Panc1 (cell line): Measurements from ENCODE around the gene FCHSD2. TPM values are rescaled to one million over a fixed set of nuclear protein-coding genes. Genes with fewer than 3 reads are reported as not detected.

ENCODE experiments used
- ATAC-seq: fragments of 200-7000 bp; cut with Tn5 transposase; 2 replicates; pipeline ENCODE4 v1.9.1; 2020; ENCODE audit warnings: mild to moderate bottlenecking, moderate library complexity
- BruUV-seq: library from RNA; stranded (reverse); fragments of 400-500 nt; replicated peaks from 2 replicates; lab custom pipeline; 2021; lab: Mats Ljungman, UMichigan
- CTCF ChIA-PET: fragments of 300-600 bp; sonication (Branson Sonifier 250); formaldehyde crosslinking; loops from one replicate; lab custom pipeline; 2022; ENCODE audit warnings: antibody characterized with exemption; lab: Charles Lee
- POLR2A ChIA-PET: fragments of 300-600 bp; sonication (Branson Sonifier 250); formaldehyde crosslinking; loops from one replicate; lab custom pipeline; 2022; ENCODE audit warnings: antibody characterized with exemption; lab: Charles Lee
- DNase-seq: peaks from one replicate; pipeline ENCODE4 v3.0.0-alpha.2; 2010; ENCODE audit warnings: low read depth, low spot score
- H3K27ac ChIP-seq: 2 replicates; pipeline ENCODE4 v1.5.1; 2011; ENCODE audit warnings: mild to moderate bottlenecking, low read length, inconsistent platforms
- H3K27me3 ChIP-seq: fragments of 200-500 bp; sonication (Bioruptor generic); 2 replicates; pipeline ENCODE4 v1.6.0; 2014; ENCODE audit warnings: low read length, inconsistent platforms; ENCODE audit not compliant: control insufficient read depth, insufficient read depth
- H3K36me3 ChIP-seq: fragments of 200-500 bp; sonication (Bioruptor generic); 2 replicates; pipeline ENCODE4 v1.5.1; 2014; ENCODE audit warnings: inconsistent platforms, mild to moderate bottlenecking, low read length, moderate library complexity; ENCODE audit not compliant: control insufficient read depth, insufficient read depth
- H3K4me1 ChIP-seq: 2 replicates; pipeline ENCODE4 v1.5.1; 2011; ENCODE audit warnings: inconsistent platforms, mild to moderate bottlenecking, low read length, moderate library complexity; ENCODE audit not compliant: control insufficient read depth, insufficient read depth
- H3K4me3 ChIP-seq, 2 experiments: 2 replicates each; pipeline ENCODE4 v1.5.1; 2011 to 2012; ENCODE audit warnings: low read depth in 2 of 2, low read length in 2 of 2, mild to moderate bottlenecking in 2 of 2, inconsistent platforms in 1 of 2, moderate library complexity in 1 of 2
- H3K9me3 ChIP-seq: fragments of 200-500 bp; sonication (Bioruptor generic); 2 replicates; pipeline ENCODE4 v1.5.1; 2014; ENCODE audit warnings: low read depth, mild to moderate bottlenecking, inconsistent platforms, low read length, moderate library complexity; ENCODE audit not compliant: control insufficient read depth, insufficient read depth
- POLR2AphosphoS5 ChIP-seq: IDR thresholded peaks from 2 replicates; pipeline ENCODE4 v1.6.1; 2012; ENCODE audit warnings: mild to moderate bottlenecking, low read depth, low read length, moderate library complexity
- SIN3A ChIP-seq: IDR thresholded peaks from 2 replicates; pipeline ENCODE4 v1.6.1; 2012; ENCODE audit warnings: low read depth, mild to moderate bottlenecking, low read length, moderate library complexity, borderline replicate concordance; ENCODE audit not compliant: insufficient read depth
- TCF7L2 ChIP-seq: IDR thresholded peaks from 2 replicates; pipeline ENCODE4 v1.6.1; 2011; ENCODE audit warnings: mild to moderate bottlenecking, low read depth, low read length, inconsistent platforms
- in situ Hi-C: cut with HindIII; loops from 2 replicates; pipeline ENCODE4 v1.10.0; 2016; ENCODE audit warnings: low sequenced_read_pairs, low pct_unique_long_range_greater_than_20kb
- intact Hi-C: fragments of 100-400 bp; cut with micrococcal nuclease; formaldehyde crosslinking; loops from one replicate; pipeline ENCODE4 v1.10.0; 2022; ENCODE audit not compliant: unreplicated experiment
- total RNA-seq: library from RNA; stranded (reverse); gene quantifications from one replicate; pipeline ENCODE4 v1.2.1, GENCODE V29; 2021; ENCODE audit not compliant: unreplicated experiment
- TF ChIP-seq, protein P1 (sequence below), 2 experiments: IDR thresholded peaks; 2 replicates each; pipeline ENCODE4 v1.6.1; 2011 to 2012; ENCODE audit warnings: low read depth in 2 of 2, control low read depth in 1 of 2, low read length in 1 of 2, mild to moderate bottlenecking in 1 of 2, moderate library complexity in 1 of 2; ENCODE audit not compliant: insufficient read depth in 1 of 2
- TF ChIP-seq, protein P2 (sequence below): fragments of 450-650 bp; IDR thresholded peaks from 2 replicates; pipeline ENCODE4 v1.5.1; 2017; ENCODE audit warnings: mild to moderate bottlenecking

The FCHSD2 gene
- total RNA-seq, 1 experiment from 2014 or later: 31.8 TPM

DNA sequence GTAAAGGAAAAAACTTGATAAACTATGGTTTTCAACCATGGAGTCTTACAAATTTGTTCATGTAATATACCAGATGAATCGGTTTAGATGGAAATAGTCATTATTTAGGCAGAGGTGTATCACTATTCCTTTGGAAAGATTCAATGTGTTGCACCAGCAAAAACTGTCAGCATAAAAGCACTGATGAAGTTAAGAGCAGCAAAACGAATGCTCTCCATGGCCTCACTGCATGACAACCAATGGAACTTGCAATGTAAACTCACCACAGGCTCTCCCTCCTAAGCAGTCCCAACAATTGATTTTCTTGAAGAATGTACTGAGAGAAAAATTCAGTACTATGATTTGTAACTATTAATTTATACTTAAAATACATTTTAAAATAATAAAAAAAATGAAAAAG lies 139.9 kb downstream of the FCHSD2 start:
- POLR2A ChIA-PET: no interaction called here
- no peak for ATAC-seq
- Histone ChIP-seq H3K27ac (no peak overlapping the region), H3K4me1 (no peaks in the 10 kb centered on the region), H3K36me3 (no peaks in the 10 kb centered on the region), H3K27me3 (no peaks in the 10 kb centered on the region), H3K9me3 (no peaks in the 10 kb centered on the region), H3K4me3 (no peak overlapping the region)
- no TSS peak for BruUV-seq
- TF ChIP-seq, protein P1, sequence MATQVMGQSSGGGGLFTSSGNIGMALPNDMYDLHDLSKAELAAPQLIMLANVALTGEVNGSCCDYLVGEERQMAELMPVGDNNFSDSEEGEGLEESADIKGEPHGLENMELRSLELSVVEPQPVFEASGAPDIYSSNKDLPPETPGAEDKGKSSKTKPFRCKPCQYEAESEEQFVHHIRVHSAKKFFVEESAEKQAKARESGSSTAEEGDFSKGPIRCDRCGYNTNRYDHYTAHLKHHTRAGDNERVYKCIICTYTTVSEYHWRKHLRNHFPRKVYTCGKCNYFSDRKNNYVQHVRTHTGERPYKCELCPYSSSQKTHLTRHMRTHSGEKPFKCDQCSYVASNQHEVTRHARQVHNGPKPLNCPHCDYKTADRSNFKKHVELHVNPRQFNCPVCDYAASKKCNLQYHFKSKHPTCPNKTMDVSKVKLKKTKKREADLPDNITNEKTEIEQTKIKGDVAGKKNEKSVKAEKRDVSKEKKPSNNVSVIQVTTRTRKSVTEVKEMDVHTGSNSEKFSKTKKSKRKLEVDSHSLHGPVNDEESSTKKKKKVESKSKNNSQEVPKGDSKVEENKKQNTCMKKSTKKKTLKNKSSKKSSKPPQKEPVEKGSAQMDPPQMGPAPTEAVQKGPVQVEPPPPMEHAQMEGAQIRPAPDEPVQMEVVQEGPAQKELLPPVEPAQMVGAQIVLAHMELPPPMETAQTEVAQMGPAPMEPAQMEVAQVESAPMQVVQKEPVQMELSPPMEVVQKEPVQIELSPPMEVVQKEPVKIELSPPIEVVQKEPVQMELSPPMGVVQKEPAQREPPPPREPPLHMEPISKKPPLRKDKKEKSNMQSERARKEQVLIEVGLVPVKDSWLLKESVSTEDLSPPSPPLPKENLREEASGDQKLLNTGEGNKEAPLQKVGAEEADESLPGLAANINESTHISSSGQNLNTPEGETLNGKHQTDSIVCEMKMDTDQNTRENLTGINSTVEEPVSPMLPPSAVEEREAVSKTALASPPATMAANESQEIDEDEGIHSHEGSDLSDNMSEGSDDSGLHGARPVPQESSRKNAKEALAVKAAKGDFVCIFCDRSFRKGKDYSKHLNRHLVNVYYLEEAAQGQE (IDR thresholded peaks at IDR 0.05; ENCODE audit: insufficient read depth in 1 of 2, low read depth in 2 of 2, low read length in 1 of 2): no peak
- TF ChIP-seq POLR2AphosphoS5 (no peak), SIN3A (no peak), TCF7L2 (no peak)
- TF ChIP-seq, protein P2, sequence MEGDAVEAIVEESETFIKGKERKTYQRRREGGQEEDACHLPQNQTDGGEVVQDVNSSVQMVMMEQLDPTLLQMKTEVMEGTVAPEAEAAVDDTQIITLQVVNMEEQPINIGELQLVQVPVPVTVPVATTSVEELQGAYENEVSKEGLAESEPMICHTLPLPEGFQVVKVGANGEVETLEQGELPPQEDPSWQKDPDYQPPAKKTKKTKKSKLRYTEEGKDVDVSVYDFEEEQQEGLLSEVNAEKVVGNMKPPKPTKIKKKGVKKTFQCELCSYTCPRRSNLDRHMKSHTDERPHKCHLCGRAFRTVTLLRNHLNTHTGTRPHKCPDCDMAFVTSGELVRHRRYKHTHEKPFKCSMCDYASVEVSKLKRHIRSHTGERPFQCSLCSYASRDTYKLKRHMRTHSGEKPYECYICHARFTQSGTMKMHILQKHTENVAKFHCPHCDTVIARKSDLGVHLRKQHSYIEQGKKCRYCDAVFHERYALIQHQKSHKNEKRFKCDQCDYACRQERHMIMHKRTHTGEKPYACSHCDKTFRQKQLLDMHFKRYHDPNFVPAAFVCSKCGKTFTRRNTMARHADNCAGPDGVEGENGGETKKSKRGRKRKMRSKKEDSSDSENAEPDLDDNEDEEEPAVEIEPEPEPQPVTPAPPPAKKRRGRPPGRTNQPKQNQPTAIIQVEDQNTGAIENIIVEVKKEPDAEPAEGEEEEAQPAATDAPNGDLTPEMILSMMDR: no peak
- intact Hi-C loops: no loop called here
- no peak for DNase-seq
- in situ Hi-C loops: no loop called here
- CTCF ChIA-PET: interaction anchor here (0.6 kb wide), 1 partner anchor 67 kb away, joined by 3 read pairs; no protein-coding TSS in a partner anchor

DNA sequence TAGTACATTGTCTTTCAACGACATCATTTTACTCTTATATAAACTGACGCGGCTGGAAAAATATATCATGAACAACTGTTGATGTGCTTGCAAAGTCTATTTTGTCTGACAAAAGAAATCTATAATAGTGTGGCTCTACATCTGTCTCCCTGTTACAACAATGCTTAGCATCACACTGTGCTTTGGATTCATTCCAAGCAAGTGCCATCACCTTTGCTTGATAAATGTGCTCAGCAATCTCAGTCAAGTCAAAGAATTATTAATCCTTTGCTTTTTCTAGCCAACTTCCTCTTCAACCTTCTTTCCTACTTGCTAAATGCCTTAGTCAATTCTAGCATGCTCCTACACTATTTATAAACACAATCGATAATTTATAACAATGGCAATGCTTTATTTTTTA lies 140.5 kb downstream of the FCHSD2 start:
- DNase-seq (no peak), ATAC-seq (no peak)
- H3K27ac ChIP-seq: no peak overlapping the region
- CTCF ChIA-PET: interaction anchor here (0.6 kb wide), 1 partner anchor 297 kb away, joined by 3 read pairs; no protein-coding TSS in a partner anchor
- H3K36me3 ChIP-seq: no peaks in the 10 kb centered on the region
- no TSS peak for BruUV-seq
- H3K27me3 ChIP-seq: no peaks in the 10 kb centered on the region
- in situ Hi-C loops (no loop called here), intact Hi-C loops (no loop called here)
- TF ChIP-seq, protein P2: no peak
- TF ChIP-seq SIN3A: no peak
- no peak for TF ChIP-seq TCF7L2
- TF ChIP-seq, protein P1 (IDR thresholded peaks at IDR 0.05; ENCODE audit: insufficient read depth in 1 of 2, low read depth in 2 of 2, low read length in 1 of 2): no peak
- no peak for TF ChIP-seq POLR2AphosphoS5
- POLR2A ChIA-PET: no interaction called here
- no peaks in the 10 kb centered on the region for H3K4me1 ChIP-seq
- no peak overlapping the region for H3K4me3 ChIP-seq
- H3K9me3 ChIP-seq: no peaks in the 10 kb centered on the region
